HEK293T (cell line): ENCODE results near the gene SEPTIN1.

Experiments used
- BHLHE40 ChIP-seq: fragments of 450-650 bp; IDR thresholded peaks from 2 replicates; pipeline ENCODE4 v1.6.1; 2016; ENCODE audit warnings: mild to moderate bottlenecking, moderate library complexity, borderline replicate concordance
- ELF4 ChIP-seq: fragments of 450-650 bp; IDR thresholded peaks from 2 replicates; pipeline ENCODE4 v1.6.1; 2017; ENCODE audit warnings: antibody characterized with exemption
- FOXA1 ChIP-seq: fragments of 450-650 bp; IDR thresholded peaks from 2 replicates; pipeline ENCODE4 v1.6.1; 2016; ENCODE audit warnings: mild to moderate bottlenecking
- FOXK2 ChIP-seq: fragments of 450-650 bp; IDR thresholded peaks from 2 replicates; pipeline ENCODE4 v1.6.1; 2016; ENCODE audit warnings: mild to moderate bottlenecking
- FOXM1 ChIP-seq: fragments of 450-650 bp; IDR thresholded peaks from 2 replicates; pipeline ENCODE4 v1.6.1; 2017; ENCODE audit warnings: mild to moderate bottlenecking, borderline replicate concordance
- L3MBTL2 ChIP-seq: fragments of 450-650 bp; conservative IDR thresholded peaks from 2 replicates; pipeline ENCODE4 v1.6.1; 2016; ENCODE audit warnings: mild to moderate bottlenecking
- SP1 ChIP-seq: fragments of 450-650 bp; IDR thresholded peaks from 2 replicates; pipeline ENCODE4 v1.6.1; 2017
- TARDBP ChIP-seq: fragments of 450-650 bp; IDR thresholded peaks from 2 replicates; pipeline ENCODE4 v1.6.1; 2016

- no peak for TF ChIP-seq L3MBTL2
- TF ChIP-seq BHLHE40 = no peak
- no peak for TF ChIP-seq TARDBP
- TF ChIP-seq FOXK2 = no peak
- no peak for TF ChIP-seq ELF4
- no peak for TF ChIP-seq FOXA1
- TF ChIP-seq SP1 = no peak
- no peak for TF ChIP-seq FOXM1
Observed at GRCh38 chr16:30429418-30429677, 47.0 kb upstream of the SEPTIN1 start.
